Measurements from ENCODE around the gene ZDHHC11B.
"Not testable (repeated sequence)": the region's sequence is repeated elsewhere in the genome, so short reads cannot be mapped to it uniquely, and the experiment has no call there.

GRCh38 chr5:772931-773330, 11.6 kb downstream of the ZDHHC11B start:
- not testable (repeated sequence) for TF ChIP-seq CTCF, EZH2, EZH2phosphoT487 (IDR thresholded peaks at IDR 0.05)

Measured in neural progenitor cell (in vitro differentiated cells).